NCI-H2171 (cell line): ENCODE measurements around the gene SRRM2.
"Not testable (repeated sequence)": the region's sequence is repeated elsewhere in the genome, so short reads cannot be mapped to it uniquely, and the experiment has no call there.

Source experiments
- DNase-seq: peaks from one replicate; lab custom pipeline; 2025; lab: John Stamatoyannopoulos, UW

Gene SRRM2

DNA sequence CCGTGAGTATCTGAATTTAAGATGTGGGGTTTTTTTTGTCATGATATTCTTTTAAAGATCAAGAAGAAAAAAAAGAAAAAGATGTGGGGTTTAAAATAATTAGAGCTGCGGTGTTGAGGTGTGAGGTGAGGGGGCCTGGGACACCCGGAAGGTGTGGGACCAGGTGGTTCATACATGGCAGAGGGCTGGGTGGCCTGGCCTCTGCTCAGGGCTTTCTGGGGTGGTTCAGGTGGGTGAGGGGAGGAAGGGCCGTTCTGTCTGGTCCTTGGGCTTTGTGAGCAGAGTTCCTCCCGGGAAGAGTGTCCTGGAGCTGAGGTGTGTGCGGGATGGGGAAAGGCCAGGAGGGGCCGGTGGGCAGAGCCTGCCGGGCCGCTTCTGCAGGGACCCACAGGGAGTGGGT, 37.4 kb upstream of the SRRM2 start:
- DNase-seq = no peak

DNA sequence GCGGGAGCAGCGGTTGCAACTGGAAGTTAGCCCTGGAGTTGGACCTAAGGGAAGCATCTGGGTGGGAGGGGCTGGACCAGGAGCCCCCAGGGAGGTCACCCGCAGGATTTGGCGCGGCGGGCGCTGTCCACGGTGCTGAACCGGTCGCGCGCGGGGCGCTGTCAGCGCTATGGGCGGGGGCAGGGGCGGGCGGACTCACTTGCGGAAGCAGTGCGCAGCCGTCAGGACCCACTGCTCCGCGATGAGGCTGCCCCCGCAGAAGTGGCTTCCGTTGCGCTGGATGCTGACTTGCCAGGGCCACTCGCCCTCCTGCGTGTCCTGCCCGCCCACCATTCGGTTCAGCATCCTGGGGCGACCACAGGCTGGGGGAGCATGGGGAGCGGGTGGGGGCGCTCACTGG, 36.9 kb upstream of the SRRM2 start:
- DNase-seq = no peak

DNA sequence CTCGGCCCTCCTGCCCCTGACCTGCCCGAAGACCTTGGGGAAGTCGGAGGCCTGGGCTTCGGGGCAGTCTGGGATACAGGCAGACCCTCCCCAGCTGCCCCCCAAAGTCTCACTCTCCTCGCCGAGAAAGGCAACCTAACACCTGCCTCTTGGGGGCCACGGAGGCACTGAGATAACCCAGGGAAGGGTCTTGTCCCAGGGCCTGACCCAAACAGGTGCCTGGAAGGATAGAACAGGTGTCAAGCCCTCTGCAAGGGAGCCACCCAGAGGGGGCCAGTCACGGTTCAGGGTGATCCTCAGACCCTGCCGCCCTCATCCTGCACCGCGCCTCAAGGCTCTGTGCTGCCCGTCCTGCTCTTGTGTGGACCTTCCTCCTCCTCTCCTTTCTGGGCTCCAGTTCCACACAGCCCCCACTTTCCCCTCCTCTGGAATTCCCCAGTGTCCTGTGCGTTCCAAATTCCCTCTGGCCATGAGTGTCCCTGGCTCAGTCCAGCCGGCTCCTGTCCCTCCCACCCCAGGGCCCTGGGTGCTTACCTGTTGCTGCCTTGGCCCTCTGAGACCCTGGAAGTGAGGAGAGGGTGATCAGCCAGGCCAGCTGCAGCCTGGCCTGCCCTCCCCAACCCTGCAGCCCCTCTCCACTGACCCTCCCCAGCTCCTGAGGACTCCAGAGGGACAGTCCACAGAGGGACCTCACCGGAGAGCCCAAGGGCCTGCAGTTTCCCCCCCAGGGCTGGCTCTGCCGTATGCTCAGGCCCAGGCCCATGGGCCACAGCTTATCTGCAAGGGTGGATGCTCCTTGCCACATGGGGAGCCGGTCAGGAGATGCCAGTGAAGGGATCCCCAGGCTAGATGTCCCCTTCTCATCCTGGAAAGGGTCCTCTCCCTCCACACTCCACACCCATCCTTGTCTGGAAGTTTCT, 36.2 kb upstream of the SRRM2 start:
- DNase-seq = no peak

DNA sequence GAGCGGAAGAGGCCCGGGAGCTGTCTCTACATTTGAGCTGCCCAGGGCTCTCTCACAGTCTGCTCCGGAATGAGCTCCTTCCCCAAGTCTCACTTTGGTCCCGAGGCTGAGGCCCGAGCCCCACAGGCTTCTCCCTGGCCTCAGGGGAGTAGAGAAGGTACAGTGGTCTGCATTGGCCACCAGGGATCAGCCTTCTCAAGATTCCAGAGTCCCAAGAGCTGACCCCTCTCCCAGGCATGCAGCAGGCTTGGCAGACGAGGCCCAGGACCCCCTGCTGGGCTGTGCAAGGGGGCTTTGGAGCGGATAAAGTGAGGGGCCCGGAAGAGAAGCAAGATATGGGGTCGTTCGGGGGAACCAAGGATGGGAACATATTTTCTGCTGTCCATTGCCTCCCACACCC, 35.5 kb upstream of the SRRM2 start:
- no peak for DNase-seq

DNA sequence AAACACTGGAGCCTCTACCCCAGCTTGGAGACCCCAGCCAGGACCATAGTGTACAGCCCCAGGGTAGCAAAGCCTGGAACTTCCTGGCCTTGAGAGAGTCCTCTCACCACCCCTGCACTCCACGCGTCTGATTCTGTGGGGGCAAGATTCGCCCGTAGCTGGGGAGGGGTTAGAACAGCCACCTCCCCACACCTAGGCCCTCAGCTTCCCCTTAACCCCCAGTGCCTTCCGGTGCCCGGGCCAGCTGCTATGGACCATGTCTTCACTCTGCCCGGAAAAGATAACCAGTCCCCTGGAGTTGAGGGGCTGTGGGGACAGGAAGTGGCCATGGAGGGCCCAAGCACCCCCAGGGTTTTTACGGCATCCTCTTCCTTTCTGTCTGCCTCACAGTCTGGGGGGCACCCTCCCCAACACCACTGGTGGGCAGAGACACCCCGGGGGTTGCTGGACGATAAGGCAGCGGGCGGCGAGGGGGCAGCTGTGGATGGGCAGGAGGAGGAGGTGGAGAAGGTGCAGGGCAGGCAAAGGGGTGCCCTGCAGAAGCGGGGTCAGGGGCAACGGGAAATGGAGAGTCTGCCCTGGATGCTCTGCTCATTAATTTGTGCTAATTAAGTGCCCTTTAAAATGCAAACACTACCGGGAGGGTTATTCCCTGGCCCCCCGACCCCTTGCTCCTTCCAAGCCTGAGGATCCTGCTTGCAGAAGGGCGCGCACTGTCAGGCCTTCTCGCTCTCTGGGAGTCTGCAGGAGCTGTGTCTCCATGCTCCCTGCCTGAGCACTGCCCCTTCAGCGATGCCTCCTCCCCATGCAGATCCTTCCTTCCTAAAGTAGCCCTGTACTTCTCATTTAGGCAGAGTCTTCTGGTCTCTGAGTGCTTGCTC, 34.8 kb upstream of the SRRM2 start:
- DNase-seq = no peak

DNA sequence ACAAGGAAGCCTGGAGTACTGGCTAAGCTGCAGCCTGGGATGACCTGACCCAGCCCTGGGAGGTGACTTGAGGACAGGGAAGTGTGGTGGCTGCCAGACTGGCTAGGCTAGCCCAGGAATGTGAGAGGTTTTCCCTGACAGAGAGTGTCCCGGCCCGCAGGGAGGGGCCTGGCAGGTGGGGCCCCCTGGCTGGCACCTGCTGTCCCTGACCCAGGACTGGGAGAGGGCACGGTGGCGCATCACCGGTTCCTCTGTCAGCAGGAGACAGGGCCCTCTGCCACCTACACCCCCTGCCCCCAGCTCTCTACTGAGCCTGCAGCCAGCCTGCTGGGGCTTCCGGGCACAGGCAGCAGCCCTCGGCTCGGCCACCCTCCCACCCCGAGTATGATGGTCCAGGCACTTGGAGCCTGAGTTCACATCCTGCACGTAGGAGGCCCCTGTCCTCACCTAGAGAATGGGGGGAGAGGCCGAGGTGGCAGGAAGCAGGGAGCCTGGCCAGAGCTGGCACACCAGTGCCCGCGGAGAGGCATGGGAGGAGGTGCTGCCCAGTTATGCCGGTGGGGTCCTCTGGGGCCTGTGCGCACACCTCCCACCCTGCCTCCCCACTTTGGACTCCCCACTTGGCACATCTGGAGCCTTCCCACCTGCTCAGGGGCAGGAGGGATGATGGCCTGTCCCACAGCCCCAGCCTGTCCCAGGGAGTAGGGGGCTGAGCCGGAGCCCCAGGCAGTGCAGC, 32.9 kb upstream of the SRRM2 start:
- no peak for DNase-seq

DNA sequence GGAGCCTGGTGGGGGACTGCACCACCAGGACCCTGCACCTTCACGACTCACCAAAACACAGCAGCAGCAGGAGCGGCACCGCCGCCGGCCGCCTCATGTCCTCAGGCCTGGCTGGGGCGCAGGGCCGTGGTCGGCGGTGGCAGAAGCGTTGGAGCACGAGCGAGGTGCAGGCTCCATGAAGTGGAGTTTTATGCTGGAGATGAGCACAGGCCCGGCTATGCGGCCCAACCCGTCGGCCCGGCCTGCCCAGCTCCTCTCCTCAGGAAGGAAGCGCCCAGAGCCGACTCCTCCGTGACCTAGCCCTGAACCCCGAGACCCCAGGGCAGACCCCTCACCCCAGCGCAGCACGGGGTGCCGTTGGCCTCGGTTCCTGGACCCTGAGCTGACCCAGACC, 32.4 kb upstream of the SRRM2 start, which contains the start of gene PRSS27:
Gene PRSS27, minus strand, starts transcription at position 161 of the 394 bp plus-strand sequence. Its CDS starts 64 bp downstream, at position 97.
- no peak for DNase-seq

DNA sequence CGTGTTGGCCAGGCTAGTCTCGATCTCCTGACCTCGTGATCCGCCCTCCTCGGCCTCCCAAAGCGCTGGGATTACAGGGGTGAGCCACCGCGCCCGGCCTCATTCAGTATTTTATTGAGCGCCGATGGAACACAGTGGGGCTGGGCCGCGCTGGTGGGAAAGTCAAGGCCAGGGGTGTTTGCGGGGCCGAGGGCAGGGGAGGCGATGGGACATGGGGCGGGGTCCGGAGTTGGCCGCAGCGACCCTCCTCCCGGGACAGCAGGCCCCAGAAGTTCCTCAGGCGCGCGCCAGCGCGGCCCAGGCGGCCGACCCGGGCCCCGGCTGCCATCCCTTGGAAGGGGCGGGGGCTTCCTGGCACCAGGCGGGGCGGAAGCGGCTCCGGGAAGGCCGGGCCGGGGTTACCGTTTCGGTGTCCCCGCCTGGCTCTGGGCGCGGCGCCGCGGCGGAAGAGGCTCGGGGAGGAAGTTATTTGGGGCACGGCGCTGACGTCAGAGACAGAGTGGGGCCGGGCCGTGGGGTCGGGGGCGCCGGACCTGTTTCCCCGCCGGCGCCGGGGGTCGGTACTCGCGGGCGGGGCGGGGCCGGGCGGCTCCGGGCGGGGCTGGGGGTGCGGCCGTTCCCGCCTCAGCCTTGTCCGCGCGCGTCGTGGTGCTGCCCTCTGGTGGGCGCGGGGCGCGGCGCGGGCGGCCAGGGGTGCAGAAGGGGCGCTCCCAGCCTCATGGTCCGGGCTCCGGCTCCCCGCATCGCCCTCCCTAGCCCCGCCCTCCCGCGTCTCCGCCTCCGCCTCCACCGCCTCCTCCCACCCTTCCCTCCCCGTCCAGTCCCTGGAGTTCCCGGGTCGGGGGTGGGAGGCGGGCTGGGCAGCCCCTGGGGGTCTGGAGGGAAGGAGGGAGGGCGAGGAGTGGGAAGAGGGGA, 31.5 kb upstream of the SRRM2 start:
- peak; percentile 95 for DNase-seq

DNA sequence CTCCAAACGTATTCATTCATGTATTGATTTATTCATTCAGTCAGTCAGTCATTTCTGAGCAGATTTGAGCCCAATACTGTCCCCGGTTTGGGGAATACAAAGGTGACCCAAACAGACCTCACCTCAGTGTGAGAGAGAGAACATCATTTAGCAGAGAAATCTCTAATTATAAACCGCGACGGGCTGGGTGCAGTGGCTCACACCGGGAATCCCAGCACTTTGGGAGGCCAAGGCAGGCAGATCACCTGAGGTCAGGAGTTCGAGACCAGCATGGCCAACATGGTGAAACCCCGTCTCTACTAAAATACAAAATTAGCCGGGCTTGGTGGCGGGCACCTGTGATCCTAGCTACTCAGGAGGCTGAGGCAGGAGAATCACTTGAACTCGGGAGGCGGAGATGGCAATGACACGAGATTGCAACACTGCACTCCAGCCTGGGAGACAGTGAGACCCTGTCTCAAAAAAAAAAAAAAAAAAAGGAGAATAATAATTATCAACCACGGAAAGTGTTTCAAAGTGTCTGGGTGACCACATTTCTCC, 30.7 kb upstream of the SRRM2 start:
- DNase-seq = not testable (repeated sequence)

DNA sequence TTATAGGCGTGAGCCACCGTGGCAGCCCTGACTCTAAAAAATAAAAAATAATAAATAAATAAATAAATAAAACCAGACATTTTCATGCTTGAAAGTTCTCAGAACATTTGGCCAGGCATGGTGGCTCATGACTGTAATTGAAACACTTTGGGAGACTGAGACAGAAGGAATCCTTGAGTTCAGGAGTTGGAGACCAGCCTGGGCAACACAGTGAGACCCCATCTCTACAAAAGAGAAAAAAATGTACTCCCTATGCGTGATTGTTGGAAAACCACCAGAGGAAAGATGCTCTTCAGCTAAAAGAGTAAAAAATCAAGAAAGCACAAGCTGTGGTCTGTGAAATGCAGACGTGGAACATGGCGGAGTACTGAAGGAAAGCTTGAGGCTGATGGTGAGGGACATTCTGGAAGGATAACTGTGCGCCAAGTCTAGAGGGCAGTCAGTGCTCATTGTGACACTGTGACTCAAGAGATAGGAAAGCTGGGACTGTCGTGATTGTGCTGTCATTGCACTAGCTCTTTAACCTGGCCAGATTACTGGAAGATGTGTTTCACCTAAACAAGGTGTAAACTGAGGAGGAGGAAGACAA, 28.3 kb upstream of the SRRM2 start:
- no peak for DNase-seq

DNA sequence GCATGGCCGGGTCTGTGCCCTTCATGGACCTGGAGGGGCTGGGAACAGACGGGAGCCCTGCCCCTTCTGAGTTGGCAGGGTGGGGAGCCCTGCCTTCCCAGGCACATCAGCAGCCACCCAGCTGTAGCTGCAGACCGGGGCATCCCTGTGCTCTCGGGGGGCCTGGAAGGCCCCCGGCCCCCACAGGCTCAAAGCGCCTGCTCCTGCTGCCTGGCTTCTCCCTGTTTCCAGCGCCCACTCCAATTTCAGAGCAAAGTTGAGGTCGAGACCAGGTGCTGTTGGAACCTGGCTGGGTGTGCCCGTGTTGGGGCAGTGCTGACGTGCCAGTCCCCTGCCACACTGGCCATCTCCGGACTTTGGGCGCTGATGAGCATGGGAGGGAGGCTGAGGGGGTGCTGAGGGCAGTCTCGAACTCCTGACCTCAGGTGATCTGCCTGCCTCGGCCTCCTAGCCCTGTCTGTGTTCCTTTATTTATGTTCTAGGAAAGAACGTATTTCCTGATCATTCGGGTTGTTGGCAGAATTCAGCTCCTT, 27.6 kb upstream of the SRRM2 start:
- no peak for DNase-seq

DNA sequence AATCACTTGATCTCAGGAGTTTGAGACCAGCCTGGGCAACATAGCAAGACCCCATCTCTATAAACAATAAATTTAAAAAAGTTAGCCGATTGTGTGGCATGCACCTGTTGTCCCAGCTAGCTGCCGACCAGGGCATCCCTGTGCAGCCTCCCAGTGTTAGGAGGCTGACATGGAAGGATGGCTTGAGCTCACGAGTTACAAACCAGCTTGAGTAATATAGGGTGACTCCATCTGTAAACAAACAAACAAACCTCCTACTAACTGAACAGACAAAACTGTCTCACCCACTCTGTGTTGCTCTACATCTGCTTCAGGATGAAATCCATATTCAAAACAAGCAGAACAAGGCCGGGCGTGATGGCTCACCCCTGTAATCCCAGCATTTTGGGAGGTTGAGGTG, 25.5 kb upstream of the SRRM2 start:
- DNase-seq = no peak

DNA sequence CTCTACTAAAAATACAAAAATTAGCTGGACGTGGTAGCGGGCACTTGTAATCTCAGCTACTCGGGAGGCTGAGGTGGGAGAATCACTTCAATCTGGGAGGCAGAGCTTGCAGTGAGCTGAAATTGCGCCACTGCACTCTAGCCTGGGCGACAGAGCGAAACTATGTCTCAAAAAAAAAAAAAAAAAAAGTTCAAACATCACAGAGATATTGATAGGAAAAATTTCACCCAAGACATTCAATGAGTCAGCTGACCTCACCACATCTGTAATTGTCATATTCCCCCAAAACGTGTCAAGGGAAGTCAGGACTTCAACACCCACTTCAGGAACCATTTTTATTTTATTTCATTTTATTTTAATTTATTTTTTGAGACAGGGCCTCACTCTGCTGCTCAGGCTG, 24.4 kb upstream of the SRRM2 start:
- DNase-seq = no peak

DNA sequence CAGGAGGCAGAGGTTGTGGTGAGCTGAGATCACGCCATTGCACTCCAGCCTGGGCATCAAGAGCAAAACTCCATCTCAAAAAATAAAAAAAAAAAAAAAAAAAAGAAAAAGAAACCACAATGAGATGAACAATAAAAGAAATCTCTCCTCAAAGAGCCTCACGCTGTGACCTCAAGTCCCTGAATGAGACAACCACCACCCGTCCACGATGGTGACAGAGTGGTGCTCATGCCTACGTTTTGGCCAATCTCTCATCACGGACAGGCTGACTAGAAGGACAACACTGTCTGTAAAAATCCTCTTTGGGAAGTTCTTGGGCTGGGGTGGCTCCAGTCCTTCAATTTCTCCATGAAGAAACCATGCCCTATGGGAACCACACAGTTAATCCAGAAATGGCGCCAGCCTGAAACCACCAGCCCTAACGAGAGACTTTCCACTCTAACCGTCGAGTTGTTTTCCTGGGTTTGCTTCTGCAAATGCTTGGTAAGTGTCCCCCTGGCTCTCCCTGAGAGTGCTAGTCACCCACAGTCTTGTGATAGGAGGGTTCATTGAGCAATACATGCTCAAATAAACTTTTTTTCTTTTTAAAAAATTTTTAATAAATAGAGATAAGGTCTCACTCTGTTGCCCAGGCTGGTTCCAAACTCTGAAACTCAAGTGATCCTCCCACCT, 17.5 kb upstream of the SRRM2 start:
- no peak for DNase-seq

DNA sequence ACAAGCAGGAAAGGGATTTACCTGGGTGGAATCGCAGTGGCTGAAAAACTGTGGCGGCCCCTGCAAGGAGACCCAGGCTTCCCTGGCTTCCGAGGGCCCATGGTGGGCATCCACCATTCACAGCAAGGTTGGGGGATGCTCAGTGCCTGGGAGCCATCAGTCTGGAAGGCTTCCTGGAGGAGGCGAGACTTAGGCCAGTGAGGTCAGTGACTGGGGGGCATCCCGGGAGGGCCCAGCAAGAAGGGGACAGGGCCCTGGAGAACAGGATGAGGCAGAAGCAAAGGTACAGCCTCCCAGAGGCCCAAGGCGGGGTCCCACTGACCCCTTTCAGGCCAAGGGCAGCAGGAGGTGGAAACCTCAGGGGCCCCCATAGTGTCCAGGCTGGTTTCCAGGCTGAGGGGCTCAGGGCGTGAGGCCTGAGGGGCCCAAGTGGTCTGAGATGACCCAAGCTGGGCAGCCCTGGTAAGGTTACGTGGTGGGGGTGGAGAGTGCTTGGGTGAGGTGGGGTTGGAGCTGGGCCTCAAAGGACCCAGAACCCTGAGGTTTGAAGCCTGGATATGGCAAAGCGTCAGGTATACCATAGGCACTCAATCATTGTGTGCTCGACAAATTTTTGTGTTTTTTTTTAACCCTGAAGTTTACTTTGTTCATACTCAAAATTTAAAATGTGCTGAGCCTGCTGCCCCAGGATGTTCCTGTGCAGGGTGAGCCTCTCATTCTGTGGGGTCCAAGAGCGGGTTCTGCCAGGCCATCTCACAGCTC, 15.8 kb upstream of the SRRM2 start:
- no peak for DNase-seq

DNA sequence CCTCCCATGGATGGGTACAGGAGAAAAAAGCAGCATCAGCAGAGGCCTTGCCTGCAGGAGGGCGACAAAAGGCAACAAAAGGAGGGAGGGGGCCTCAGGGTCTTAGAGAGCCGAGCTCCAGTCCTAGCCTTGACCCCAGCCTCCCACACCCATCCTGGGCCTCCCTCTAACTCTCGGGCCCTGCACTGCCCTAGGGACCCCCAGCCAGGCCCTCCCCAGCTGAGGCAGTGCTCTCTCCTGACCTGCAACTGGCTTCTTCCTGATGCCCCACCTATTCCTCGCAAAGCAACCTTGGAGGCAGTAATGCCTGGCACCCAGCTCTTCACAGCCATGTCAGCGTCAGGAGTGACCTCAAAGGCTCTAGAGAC, 15.2 kb upstream of the SRRM2 start:
- no peak for DNase-seq

DNA sequence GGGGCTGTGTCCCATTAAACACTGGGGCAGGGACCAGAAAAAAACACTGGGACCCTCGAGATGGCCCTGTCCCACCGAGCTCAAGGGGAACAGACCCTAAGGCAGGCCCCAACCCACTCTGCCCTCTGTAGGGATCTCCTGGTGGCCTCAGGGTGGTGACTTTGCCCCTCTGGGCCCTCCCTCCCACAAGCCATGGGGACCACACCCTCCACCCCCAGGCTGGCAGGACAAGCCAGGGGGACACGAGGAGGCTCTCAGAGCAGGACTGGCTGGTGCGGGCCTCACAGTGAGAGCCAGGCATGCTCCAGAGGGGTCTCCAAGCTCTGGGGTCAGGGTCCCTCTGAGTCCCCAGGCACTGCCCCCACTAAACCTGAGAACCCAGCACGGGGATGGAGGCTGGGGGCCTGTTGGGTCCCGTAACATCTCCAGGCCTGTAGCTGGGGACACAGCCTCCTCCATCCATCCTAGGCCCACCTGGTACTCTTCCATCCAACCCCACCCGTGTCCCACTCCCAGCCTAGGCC, 14.5 kb upstream of the SRRM2 start:
- no peak for DNase-seq

DNA sequence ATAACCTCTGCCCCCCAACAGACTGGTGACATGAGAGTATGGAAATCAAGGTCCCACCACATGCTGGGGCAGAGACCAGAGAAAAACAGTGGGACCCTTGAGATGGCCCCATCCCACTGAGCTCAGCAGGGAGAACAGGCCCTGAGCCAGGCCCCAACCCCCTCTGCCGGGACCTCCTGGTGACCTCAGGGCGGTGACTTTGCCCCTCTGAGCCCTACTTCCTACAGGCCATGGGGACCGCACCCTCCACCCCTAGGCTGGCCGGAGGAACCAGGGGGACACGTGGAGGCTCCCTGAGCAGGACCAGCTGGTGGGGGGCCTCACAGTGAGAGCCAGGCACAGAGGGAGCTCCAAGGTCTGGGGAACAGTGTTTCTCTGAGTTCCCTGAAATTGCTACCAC, 13.8 kb upstream of the SRRM2 start:
- DNase-seq = no peak
